Fibroblast of skin of back (primary cell): ENCODE results near the gene CNPY1.

Experiments used
- DNase-seq: peaks from one replicate; pipeline ENCODE4 v3.0.0-alpha.2; 2013

Gene CNPY1

DNA sequence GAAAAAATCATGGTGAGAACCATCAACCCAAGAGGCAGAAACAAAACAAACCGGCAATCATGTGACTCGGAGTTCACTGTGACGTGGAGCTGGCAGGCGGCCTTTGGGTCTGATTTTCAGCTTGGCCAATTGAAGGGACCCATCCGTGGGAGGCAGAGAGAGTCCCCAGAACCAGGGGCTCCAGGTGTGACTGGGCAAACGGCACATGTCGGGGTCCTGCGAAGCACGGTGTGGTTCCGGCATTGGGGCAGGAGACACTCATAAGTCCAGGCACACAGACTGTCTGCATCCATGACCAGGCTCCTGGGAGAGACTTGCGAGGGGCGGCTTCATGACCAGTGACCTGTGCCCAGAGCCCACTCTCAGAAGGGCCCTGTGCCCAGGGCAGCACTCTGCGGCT, 12.6 kb upstream of the CNPY1 start:
- DNase-seq, result no peak

DNA sequence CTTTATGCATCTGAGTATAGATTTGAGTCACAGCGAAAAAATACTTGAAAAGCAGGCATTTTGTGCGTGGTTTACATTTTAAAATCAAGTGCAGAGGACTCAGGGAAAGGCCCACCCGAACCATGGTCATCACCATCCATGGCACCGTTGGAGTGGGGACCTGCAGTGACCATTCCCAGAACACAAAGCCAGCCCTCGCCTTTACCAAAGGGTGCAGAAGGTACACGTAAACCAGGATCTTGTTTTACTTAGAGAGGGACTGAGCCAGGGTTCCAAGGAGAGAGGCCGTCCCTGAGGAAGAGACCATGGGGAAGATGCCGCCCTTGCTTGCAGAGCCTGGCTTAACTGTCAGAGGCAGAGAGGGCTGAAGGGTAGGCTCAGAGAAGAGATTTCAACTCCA, 12.0 kb upstream of the CNPY1 start:
- DNase-seq, result no peak

DNA sequence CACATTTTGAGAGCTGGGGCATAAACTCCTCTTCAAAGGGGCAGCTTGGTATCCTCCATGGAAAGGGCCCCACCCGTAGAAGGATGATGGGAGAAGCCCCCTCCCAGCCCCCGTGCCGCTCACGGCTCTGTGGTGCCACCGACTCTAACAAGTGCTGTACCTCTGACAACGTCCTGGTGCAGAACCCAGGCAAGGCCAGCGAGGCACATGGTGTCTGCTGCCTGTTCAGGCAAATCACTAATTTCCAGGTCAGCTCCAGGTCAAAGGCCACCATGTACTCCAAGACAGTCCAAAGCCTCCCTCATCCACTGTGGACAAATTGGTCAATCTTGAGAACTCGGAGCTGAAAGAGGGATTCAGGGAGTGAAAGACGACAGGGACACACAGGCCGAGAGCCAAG, 11.4 kb upstream of the CNPY1 start:
- DNase-seq, result no peak

DNA sequence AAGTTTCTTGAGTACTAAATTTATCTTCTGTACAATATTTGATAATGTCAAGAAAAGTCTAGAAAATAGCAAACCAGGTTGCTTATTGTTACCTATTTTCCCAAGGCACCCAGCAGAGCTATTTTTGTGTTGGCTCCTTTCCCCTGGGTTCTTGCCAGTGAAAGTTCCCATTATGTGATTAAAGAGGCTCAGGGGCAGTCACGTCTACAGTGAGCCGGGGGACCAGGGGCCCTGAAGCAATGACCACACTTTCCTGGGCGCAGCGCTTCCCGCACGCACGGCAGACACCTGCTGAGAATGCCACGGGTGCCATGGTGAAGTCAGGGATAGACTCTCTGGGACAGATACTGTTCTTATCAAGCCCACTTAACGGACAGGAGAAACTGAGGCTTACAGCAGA, 10.4 kb upstream of the CNPY1 start:
- DNase-seq, result no peak

DNA sequence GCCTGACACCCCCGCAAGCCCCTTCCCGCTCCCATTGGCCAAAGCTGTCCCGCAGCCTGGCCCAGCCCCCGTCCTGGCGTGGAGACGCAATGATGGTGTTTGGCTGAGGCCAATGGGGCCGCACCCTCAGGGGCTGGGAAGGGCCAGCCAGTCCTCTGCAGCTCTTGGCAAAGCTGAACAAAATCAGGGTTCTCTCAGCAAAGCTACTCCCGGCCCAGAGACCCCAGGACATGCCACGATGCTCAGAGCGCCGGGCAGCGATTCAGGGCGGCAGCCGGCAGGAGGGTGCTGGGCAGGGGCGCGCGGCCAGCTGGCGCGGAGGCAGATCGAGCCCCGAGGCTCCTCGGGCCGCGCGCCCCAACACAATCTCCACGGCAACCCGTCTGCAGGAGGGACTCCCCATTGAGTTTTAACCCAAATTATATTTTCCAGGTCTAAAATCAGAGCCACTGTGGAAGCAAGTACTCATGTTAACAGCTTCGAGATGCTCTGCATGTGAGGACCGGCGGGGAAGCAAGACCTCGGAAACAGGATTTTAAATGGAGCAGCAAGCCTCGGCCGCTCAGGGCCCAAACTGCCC, 8.8 kb upstream of the CNPY1 start:
- no peak for DNase-seq

DNA sequence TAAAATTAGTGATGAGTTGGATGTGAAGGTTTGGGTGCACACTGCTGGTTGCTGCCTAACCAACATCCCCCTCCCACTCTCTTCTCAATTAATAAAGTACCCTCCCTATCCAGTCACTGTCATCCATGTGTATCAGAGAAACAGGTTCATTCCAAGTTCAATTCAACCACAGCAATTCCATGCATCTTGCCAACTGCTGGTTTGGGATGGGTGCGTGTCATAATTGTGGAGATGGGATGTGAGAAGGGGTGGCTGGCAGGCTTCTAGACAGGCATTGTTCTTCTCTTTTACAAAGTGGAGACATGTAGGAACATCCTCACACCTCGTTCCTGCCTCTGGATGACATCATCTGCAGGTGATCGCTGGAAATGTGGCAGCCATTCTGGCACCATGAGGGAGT, 7.5 kb upstream of the CNPY1 start:
- DNase-seq, result no peak

DNA sequence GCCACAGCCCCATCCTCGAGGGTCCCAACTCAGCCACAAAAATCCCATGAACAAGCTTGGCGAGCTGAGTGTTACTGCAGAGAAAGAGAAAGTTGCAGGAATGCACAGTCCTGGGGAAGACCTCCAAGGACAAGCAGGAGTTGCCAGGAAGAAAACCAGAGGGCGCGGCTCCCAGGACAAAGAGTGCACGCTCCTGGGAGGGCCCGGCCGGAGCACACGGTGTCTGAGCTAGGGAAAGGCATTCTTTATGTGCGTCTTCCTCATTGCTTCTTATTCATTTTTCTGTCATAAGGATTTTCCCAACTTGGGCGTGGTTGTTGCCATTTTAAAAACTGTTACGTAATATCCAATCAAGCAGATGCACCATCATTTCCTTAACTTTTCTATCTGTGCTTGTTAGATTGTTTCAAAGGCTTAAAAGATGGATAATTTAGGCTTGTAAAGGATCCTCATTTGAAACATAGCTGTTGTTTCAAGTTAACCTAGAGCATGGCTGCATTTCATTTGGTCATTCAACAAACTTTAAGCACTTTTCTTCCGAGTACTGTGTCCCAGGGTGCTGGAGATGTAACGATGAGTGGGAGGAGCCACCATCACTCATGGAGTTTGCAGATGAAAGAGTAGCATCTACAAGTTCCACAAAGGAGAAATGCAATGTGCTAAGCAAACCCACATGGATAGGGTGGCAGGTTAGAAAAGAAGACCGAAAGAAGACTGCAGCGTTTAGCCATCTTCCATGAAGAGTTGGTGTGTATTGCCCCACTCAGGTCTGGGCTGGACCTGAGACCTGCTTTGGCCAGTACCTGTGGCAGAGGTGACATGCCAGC, 5.6 kb upstream of the CNPY1 start:
- no peak for DNase-seq

DNA sequence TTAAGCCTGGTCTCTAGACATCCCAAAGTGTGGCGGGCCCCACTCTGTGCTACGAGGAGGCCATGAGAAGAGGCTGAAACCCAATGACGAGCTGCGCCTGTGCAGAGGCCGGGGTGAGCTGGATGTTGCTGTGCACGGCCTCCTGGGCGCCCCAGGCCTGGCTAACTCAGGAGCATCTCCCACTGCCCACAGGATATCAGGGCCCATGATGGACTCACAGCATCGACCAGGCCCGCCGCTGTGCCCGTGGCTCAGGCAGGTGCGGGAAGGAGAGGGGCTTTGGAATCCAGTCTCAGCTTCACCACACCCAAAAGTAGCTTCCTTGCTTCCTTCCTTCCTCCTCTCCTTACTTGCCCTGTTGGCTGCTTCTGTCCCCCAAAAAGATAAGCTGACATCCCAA, 4.6 kb upstream of the CNPY1 start:
- DNase-seq, result no peak

DNA sequence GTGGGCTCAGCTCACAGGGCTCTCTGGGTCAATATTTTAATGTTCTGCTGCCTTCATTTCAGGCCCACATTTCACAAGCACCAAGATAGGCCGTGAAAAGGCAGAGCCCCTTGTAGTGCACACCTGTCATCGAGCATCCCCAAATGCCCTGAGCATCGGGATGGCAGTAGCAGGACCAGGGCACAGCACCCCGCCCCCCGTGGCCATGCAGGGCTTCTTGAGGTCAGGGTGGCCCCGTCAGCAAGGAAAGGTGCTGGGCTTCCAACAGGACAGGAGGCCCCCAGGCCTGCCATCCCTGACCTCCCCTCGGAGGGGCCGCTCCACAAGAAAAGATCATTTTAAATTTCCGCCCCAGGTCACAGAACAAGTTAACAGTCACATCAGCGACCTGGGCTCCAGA, 2.9 kb upstream of the CNPY1 start:
- no peak for DNase-seq

DNA sequence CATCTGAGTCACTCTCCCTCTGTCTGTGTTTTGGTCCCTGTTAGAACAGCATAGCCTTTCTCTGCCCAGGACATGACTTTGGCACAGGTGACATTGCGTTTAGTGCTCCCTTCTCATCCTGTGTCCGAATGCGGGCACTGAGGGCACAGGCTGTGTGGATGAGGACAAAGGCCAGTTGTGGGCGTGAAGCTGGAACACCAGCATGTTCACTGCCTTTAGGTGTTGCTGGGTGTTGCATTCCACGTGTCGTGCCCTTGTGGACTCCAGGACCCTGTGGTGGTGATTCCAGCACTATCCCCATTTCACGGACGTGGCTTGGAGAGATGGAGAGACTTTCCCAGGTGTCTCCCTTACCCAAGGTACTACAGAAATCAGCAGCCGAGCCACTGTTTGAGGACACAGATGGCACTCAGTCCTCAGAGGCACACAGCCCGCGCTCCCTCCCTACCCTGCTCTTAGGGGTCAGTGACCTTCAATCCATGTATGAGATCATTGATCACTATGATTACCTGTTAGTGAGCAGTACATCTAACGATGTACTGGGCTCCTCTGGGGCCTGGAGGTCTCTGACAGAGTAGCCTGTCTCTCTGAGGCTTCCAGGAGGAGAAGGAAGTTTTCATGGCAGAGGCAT, 917 bp upstream of the CNPY1 start:
- no peak for DNase-seq

DNA sequence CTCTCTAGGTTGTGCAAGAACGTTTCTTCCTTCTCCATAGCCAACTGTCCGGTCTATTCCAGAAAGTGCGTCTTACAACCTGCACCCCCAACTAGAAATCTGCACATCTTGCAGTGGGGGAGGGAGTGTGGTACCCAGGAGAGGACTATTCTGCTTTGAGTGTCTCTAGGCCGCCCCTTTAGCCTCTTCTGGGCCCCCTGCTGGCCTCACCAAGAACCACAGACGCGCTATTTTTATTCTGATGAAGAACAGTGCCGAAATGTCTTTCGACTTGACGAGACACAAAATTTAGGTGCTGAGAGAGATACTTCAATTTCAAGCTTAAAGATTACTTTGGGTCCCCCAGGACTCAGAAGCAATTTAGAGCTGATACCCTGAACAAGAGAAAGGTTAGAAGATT, 1.0 kb downstream of the CNPY1 start:
- no peak for DNase-seq

DNA sequence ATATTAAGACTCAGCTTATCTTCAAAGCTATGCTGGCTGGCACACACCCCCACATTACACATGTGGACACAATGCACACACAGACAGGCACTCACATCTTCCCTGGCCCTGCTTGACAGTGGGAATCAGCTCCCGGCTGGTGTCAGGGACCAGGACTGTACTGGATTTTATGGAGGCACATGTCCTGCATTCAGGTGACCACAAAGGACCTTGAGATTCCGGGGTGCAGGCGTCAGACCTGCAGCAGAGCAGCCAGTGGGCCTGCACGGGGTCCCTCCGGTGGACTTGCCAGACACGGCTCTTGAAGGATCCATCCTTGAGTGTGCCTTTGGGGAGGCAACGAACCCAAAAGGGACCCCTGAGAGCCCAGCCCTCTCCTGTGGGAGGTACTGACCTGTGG, 1.9 kb downstream of the CNPY1 start:
- no peak for DNase-seq

DNA sequence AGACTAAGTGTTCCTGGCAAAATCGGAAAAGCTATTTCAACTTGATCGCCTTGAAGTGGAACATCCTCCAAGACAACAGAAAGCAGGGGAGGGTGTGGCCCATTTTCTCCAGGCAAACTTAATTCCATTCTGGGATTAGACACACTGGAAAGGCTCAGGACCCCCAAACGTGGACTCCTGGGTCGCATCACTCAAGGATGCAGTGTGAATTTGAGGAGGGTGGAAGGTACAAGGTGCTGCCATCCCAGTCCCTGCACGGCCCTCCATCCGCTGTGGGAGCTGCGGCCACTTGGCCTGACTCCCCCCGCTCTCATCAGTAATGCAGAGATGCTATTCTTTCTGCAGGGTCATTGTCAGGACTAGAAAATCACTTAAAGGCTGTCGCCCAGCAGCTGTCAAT, 2.4 kb downstream of the CNPY1 start:
- DNase-seq, result no peak

DNA sequence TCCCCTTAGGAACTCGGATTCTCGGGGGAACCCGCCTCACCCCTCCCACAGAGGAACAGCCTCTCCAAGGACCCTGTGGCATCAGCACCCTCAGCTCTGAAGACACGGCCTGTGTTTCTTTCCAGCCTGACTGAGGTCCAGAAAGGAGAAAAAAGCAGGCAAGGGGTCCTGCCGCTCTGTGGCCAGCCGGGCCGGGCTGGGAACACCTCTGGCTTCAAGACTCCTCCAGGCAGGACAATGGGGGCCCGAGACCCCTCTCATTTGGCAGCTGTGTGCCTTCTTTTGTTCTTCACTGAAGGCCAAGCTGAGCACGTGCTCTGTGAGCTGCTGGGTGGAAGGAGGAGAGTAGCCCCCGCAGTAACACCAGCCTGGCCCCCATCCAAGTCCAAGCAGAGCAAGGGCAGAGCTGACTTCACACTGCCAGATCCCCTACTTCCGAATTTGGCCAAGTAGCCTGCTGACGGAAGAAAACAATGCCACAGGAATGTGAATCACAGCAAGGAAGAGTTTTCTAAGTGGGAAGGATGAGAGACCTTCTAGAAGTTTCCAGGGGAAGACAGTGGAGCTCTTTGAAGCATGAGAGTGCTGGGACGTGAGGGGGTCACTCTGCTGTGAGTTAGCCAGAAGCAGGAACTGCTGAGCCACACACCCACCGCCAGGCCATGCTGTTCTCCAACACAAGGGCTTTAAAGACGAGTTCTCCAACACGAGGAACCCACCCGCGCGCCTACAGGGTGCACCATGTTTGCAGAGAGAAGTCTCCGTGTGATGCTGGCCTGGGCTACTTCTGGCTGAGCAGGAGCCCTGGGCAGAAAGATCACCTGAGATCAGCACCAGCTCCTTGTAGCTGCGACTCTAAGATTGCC, 3.1 kb downstream of the CNPY1 start:
- DNase-seq, result peak; percentile 9

DNA sequence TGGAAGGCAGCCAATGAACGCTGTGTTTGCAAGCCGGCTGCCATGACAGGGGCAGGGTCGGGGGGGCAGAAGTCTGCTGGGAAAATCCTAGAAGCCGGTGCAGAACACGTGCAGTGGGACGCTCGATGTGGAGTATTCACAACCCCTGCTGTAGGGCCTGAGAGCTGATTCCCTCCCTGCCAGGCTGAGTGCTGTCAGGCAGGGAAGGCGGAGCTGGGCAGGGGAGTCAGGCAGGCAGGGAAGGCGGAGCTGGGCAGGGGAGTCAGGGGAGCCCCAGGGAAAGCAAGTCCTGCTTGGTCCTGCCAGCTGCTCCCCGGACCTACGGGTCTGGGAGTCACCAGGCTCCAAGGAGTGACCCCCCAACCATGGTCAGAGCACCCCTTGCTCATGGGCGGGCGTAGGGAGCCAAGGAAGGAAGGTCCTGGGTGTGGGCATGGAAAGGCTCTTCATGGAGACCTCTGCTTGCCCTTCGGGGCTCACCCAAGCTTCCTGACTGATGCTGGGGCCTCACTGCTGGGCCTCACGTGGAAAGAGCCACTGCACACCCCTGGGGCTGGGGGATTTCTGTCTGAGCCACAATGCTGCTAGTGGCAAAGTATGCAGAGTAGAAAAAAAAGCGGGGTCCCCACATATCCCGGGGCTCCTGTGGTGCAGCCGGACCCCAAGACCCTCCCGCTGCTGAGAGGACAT, 4.2 kb downstream of the CNPY1 start:
- no peak for DNase-seq

DNA sequence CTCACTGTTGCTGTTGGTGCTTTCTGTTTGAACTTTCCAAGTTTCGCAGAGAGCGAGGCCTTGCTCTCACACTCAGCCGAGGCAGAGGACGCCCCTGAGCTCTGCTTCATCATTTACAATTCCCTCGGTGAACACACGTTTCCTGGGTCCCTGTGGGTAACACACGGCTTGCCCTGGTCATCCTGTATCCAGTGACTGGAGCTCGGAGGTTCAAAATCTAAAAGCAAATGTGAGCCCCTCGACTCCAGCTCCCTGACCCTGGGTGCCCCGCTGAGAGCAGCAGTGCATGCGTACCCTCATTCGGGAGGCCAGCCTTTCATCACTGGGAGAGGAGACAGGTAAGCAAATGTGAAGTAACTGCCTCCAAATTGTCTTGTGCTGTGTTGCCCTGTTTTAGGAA, 5.8 kb downstream of the CNPY1 start:
- no peak for DNase-seq

DNA sequence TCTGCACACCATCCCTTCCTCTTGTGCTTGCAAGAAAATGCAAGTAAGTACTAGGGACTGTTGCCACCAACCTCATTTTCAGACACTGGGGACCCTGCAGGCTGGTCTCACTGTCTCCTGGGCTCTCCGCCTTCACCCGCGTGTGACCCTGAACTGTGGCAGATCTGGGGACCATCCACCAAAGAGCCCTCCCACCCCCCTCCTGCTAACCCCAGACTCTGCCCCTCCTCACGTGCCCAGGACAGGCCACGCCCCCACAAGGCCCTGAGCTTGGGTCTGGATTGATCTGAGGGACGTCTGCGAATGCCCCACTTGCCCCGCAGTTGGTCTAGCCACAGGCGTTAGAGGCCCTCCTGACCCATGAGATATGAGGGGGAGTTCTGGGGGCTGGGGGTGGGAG, 8.1 kb downstream of the CNPY1 start:
- DNase-seq, result no peak

DNA sequence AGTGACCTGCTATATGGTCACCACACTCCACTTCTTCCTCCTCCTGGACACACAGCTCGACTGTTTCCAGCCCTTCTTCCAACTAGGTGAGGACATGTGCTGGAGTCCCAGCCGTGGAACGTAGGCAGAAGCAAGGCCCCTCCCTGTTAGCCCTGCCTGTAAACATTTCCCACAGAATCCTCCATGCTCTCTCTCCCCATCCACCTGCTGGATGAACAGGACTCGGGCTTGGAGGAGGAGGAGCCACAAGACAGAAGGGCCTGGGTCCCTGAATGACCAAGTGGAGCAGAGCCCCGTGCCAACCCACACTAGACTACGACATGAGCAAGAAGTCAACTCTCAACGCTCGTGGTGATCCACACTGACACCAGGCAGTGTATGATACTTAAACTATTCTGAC, 9.9 kb downstream of the CNPY1 start:
- no peak for DNase-seq

DNA sequence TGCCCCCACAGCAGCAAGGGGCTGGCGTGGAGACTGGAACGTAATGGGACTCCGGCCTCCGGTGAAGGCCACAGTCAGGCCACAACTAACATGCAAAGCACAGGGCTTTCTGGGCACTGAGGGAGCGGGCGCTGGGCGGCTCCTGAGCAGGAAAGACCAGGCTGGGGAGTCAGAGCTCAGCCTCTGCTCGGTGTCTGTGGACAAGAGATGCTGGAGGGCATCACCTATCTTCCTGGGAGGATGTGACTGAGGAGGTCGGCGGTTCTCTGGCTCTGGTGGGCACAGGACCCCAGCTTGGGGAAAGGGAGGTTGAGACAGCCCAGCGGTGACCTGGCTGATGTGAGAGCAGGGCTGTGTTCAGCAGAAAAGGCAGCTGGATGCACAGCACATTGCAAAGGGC, 11.7 kb downstream of the CNPY1 start:
- no peak for DNase-seq

DNA sequence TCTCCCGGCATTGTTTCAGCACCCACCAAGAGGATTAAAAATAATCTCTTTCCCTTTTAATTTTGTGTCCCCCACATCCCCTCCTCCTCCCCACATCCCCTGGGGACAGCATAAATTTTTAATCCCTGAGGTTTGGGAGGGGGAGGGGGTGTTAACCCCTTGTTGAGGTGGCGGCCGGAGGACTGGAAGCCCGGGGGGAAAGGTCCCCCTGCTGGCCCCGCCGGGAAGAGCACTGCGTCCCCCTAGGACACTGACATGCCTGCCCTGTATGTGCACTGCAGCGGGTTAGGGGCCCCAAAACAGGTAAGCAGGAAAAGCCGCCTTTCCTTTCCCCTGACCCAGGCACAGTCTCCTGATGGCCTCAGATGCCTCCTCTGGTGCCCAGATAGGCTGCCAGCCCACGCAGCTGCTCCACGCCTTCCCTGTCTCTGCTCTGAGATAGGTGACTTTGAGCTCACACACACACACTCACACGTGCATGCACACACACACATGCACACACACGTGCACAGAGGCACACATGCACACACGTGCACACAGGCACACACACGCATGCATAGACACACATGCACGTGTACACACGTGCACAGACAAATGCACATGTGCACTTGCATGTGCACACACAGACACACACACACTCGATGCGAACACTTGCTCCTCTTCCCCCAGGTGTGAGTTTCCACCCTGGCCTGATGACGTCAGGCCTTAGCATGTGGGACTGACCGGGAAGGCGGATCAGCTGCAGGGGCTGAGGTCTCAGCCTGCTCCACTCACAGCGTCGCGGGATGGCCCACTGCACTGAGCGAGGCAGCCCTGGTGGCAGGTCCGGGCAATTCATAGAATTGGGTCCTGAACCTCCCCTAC, 12.3 kb downstream of the CNPY1 start:
- DNase-seq, result peak; percentile 18

DNA sequence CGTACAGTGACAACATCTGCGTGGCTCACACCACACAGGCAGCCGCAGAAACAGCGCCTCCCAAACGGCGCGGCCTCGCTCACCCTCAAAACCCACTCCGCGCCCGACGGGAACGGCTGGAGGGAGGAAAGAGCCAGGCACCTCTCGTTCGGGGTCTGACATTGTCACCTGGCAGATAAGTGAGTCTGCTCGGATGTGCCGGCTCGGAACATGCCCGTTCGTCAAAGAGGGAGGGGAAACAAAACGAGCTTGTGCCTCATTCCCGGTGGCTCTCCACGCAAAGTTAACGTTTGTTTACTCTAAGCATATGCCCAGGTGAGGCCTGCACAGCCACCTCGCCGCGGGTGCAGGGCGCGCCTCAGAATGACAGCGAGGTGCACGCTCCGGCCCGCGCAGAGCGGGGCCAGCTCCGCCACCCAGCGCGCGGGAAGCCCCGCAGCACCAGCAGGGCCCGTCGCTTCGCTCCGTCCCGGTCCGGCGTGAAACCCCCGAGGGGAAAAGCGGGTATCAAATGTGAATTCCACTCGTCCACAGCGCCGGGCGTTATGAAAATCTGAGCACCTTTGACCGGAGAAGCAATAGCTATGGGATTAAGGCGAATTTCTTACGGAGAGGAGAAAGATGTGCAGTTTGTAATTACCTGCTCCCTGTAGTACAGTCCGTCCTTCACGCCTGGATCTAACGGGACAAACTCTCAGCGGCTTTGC, 13.1 kb downstream of the CNPY1 start:
- no peak for DNase-seq
